ENCODE data around the gene TXNDC11. TPM values are rescaled to one million over a fixed set of nuclear protein-coding genes. Genes with fewer than 3 reads are reported as not detected.
A peak's percentile ranks its signal among the peaks of the same experiment; 100 is the strongest.

Gene TXNDC11
- total RNA-seq, 1 donor from 2014 or later = 32.7 TPM

DNA sequence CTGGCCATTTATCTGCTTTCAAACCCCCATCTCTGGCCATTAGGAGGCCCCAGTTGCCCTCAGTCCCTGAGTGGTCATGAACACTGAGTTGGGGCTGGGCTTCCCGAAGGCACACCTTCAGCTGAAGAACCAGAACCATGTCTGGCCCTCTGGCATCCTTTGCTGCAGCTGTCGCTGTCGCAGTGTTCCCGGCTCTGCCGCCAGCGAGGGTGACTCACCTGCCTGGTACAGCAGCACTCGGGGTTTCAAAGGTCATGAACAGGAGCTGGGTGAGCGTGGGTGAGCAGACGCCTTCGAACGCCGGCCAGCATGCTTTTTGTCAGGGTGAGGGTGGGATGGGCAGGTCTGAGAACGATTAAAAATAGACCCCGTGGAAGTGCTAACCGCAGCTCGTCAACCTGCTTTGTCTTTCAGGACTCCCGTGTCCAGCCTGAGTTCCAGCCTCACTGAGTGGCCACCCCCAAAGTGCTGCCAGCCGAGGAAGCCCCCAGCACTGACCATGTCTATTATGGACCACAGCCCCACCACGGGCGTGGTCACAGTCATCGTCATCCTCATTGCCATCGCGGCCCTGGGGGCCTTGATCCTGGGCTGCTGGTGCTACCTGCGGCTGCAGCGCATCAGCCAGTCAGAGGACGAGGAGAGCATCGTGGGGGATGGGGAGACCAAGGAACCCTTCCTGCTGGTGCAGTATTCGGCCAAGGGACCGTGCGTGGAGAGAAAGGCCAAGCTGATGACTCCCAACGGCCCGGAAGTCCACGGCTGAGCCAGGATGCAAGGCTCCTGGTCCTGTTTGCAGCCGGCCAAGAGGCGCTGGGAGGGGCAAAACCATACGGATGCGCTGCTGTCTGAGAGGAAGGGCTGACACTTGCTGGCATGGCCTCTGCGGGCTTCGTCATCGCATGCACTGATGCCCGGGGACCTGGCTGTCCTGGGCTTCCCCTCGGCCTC is 66.8 kb downstream of the TXNDC11 start:
- no peak for DNase-seq (ENCODE audit: low read depth in 2 of 2)

GRCh38 chr16:11674818-11675560 is 67.7 kb downstream of the TXNDC11 start:
- peak in 1 of 2 donors; percentile 69 for DNase-seq (ENCODE audit: low read depth in 2 of 2)

DNA sequence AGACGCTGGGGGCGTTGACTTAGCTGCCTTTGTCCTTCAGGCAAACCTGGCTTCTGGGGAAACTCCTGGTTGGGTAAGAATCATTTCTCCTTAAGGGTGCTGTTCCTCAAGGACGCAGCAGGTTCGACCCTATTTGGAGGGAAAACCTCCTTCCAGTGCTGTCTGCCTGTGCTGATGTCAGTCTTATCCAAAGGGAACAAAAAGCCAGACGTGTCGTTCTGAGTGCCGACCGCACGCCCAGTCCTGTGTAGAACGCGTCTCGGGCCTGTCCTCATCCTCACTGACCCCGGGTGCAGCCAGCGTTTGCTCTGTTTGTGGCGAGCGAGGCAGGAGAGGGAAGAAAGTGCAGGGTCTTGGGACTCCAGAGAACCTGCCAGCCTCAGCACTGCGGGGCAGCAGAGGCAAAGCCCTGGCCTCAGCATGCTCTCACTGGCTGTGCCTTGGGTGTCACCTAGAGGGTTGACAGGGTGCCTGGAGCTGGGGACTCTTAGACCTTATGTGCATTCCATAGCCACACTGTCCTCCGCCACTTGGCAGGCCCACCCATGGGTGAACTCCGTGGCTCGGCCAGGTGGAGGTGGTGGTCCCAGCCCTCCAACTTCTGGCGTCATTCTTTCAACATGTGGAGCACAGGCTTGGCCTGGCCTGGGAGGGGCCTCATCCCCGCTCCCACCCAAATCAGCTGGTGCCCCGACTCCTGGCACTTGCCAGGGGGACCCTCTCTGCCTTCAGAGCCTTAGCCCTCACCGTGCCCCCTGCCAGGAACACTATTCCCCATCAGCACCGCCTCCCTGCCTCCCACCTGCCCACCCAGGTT is 68.4 kb downstream of the TXNDC11 start:
- no peak for DNase-seq (ENCODE audit: low read depth in 2 of 2)

- DNase-seq (ENCODE audit: low read depth in 2 of 2) = peak in 1 of 2 donors; percentile 25
These were observed 69.3 kb downstream of the TXNDC11 start for GRCh38 chr16:11673091-11674000.

DNA sequence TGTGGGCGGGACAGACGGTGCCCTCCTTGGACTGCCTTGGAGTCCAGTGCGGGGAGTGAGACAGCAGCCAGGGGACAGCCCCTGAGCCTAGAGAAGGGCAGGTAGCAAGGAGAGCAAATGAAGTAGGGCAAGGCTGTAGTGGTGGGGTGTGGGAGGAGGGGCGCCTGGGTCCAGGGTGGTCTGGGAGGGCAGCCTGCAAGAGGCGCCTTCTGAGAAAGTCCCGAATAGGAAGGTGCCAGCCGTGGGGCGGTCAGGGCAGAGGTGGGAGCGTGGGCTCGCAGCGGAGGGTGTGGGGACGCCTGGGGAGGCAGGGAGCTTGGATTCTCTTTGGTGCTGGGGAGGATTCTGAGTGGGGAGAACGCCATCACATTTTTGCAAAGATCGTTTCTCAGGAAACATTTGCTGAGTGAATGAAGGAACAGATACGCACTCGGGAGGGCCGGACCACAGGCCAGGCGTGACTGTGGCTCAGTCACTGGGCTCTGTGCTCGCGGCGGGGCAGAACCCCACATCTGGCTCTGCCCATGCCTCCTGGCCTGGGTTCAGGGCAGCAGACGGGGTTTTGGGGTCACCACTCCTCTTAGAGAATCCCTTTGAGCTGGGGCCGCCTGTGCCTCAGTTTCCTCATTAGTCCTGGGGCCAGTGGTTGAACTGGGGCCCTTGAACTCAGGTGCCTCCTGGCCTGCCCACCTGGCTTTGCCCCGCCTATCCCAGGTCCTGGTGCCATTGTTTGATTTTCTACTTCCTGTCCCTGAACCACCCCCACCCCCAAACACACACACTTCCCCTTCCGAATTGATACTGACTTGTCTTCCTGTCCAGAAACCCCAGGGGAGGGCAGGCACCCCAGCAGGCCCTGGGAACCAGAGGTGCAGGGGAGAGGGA is 70.2 kb downstream of the TXNDC11 start:
- DNase-seq (ENCODE audit: low read depth in 2 of 2) = peak; percentile 31 to 41

- no peak for DNase-seq (ENCODE audit: low read depth in 2 of 2)
These were observed 71.0 kb downstream of the TXNDC11 start for GRCh38 chr16:11671676-11672075.

GRCh38 chr16:11671271-11671670 is 71.4 kb downstream of the TXNDC11 start:
- DNase-seq (ENCODE audit: low read depth in 2 of 2) = no peak

DNA sequence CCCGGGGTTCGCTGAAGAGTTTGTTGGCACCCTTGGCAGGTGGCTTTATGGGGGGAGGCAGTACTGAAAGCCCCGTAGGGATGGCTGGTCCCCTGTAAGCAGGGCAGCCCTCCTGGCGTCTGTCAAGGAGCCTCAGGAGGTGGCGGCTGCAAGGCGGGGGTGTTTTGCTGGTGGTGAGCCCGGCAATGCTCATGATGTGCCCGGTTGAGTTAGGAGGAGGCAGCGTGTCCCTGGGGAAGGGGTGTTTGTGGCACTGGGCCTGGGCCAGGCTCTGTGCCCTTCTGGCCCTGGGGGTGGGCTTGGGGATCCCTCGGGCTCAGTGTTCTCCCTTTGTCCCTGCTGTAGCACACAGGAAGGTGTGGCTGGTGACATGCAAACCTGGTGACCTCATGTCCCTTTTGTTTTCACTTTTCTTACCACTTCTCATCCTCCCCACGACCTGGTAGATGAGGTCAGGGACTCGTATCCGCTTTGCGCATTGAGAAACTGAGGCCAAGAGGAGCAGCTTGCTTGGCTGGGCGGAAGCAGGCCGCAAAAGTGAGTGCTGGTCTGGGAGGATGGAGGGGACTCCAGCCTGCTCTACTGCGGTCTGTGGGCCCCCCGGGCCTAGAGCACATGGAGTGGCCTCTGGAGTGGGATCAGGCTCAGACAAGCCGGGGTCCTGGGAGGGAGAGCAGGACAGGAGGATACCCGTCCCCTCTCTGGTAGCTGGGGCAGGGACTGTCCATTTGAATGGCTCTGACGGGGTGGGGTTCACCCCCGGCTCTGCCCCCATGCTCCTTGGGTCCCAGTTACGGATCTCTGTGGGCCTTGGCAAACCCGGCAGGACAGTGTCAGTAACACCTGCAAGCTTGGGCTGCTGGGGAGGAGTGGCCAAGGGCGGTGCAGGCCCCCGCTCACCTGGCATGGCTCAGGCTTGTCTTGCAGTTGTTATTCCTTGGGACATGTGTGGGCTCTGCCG is 72.2 kb downstream of the TXNDC11 start:
- no peak for DNase-seq (ENCODE audit: low read depth in 2 of 2)

DNA sequence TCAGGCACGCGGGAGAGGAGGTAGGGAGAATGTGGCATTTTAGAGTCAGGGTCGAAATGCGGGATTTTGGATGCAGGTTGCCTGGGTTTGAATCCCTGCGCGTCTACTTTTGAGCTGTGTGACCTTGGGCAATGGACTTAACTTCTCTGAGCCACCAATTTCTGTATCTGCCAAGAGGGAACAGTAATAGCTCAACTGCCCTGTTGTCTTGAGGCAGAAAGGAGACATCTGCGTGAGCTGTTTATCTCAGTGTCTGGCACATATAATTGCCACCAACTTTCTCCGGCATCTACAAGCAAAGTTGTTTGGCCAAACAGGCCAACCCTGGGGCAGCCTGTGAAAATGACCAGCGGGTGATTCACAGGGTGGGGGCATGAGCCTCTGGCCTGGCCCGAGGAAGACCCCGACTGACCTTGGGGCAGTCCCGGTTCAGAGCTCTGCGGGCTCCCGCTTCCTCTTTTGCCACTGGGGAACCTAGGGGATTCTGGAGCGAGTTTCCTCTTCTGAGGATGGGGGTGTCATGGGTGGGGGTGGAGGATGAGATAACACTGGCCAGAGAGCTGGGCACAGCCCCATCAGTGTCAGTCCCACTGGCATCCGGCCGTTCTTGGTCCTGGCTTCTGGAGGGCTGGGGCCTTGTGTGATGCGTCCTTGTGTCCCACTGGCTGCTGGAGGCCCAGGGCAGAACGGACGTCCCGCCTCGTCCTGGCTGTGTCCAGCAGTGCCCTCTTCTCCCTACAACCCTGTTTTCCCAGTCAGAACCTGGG is 73.1 kb downstream of the TXNDC11 start:
- peak; percentile 56 to 64 for DNase-seq (ENCODE audit: low read depth in 2 of 2)

DNA sequence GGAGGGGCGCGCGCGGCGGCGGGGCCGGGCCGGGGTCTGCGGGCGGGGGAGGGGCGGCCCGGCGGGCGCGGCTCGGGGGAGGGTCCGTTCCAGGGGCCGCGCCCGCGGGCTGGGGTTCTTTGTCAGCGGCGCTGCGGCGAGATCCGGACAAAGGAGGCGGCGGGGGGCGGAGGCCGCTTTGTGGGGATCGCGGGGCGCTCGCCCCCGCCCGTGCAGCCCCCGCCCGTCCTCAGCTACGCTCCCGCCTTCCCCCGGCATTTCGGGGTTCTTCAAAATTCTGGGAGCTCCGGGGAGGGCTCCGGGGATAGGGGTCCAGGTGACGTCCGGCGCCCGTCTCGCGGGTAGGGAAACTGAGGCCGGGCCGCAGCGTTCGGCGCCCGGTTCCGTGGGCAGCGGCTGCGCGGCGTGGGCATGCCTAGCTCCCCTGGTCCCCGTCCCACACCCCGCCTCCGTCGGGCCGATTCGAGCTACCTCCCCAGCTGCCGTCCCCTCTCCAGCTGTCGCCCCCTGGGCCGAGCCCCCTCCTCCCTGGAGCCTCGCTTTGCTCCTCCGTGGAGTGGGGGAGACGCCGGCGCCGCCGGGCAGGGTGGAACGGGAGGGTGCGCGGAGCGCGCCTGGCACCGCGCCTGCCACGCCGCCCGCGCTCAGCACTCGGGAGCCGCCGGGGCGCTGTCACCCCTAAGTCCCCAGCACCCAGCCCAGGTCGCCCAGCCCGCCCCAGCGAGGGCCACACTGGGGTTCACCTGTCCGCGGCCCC is 73.9 kb downstream of the TXNDC11 start:
- DNase-seq (ENCODE audit: low read depth in 2 of 2) = peak in 1 of 2 donors; percentile 17

DNA sequence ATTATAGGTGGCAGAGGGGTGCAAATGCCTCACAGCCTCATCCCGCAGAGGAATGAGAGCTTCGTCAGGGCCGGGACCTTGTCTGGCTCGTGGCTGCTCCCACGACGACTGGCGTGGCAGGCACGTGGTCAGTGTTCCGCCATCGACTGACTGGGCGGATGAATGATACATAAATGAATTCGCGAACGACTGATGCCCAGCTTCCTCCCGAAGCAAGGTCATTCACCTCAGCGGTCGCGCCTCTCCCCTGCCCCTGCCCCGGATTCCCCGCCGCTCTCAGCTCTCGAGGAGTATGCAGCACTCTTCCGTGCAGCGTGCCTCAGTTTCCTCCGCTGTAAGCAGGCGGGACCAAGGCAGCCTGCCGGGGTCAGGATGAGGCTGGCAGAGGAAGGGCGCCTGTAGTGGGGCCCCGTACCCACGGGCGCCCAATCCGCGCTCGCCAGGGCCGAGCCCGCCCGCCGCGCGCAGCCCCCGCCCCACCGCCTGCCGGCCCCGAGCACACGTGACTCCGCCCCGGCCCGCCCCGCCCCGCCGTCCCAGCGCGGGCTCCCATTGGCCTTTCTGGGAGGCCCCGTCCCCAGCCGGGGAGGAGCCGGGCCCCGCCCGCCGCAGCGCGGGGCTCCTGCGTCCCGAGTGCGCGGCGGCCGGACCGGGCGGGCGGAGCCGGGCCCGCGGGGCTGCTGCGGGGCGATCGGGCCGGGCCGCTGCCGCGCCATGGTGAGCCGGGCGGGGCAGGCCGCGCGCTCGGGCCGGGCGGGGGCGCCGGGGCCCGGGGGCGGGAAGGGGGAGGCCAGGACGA is 74.6 kb downstream of the TXNDC11 start, which contains the start of gene SNN:
SNN (plus strand) TSS at position 632 of the 799 bp plus-strand sequence. CDS start 7,605 bp downstream, outside the sequence.
- peak; percentile 80 to 90 for DNase-seq (ENCODE audit: low read depth in 2 of 2)

DNA sequence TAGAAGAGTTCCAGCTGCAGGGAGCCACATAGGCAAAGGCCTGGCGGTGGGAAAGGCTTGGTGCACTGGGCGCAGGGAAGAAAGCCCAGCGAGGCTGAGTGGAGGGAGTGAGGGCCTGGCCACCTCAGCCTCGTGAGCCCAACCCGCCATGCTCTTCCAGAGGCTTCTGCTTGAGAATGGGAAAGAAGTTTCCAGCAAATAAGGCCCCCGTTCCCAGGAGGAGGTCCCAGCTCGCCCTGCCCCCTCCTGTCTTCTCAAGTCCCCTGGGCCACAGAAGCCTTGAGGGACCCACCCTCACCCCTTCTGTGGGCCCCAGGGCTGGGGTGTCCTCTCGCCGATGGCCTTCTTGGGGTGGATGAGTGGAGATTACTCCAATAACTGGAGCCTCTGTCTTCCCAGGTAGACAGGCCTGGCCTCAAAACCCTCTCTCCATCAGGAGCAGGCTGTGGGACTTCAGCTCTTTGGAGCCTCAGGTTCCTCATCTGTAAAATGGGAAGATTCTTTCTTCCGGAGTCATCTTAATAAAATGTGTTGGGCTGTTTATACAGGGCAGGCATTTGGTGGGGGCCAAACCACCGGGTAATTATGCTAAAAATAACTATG is 75.3 kb downstream of the TXNDC11 start:
- DNase-seq (ENCODE audit: low read depth in 2 of 2) = no peak

DNA sequence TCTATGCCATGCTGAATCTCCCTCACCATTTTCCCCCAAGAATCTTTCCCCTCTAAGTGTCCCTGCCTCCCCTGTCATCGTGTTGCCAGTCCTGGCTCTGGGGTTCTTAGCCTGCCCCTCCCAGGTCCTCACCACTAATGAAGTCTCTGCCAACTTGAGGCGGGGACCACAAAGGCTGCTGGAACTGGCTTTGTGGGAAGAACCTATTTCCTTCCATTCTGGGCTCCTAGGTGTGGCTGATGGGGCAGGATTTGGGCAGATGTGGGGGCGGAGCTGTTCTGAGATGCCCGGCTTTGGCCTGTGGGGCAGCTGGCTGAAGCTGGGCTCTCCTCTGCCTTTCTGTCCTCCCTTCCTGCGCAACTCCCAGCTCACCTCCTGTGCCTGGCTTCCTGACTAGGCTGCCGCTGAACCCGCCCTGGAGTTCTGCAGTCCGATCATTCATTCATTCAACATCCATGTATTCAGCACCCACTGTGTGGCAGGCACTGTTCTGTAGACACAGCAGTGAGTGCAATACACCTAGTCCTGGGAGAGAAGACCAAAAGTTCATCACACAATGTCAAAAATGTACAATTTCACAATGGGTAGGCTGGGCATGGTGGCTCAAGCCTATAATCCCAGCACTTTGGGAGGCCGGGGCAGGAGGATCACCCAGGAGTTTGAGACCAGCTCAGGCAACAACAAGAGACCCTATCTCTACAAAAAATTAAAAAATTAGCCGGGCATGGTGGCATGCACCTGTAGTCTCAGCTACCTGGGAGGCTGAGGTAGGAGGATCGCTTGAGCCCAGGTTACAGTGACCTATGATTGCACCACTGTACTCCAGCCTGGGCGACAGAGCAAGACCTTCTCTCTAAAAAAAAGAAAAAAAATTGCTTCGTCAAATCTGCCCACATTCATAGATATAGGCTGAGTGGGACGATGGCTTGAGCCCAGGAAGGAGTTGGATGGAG is 76.3 kb downstream of the TXNDC11 start:
- DNase-seq (ENCODE audit: low read depth in 2 of 2) = no peak

GRCh38 chr16:11665071-11665491 is 77.6 kb downstream of the TXNDC11 start:
- no peak for DNase-seq (ENCODE audit: low read depth in 2 of 2)

All from lung microvascular endothelial cell (primary cell).